ENCODE results near the gene ZNF827. TPM values are rescaled to one million over a fixed set of nuclear protein-coding genes. Genes with fewer than 3 reads are reported as not detected.

ZNF827 gene
- total RNA-seq, 2 experiments from 2014 or later: 12.2 to 14.4 TPM

- ChIA-PET CTCF (interaction anchor here (1.1 to 1.6 kb wide), 3 partner anchors 9 to 328 kb away, joined by 3 read pairs; no protein-coding TSS in a partner anchor), POLR2A (no interaction called here)
- Mint-ChIP-seq H3K4me3 (no peak overlapping the region), H3K36me3 (ENCODE audit: low read depth) (no peaks in the 10 kb centered on the region), H3K9me3 (no peaks in the 10 kb centered on the region), H3K27me3 (peaks cover 21% of the 10 kb centered on the region), H3K27ac (no peak overlapping the region), H3K4me1 (no peaks in the 10 kb centered on the region)
- DNase-seq: no peak
These were observed 6.3 kb upstream of the ZNF827 start for GRCh38 chr4:145944886-145945285.

GRCh38 chr4:145939856-145940255 is 1.2 kb upstream of the ZNF827 start:
- no peak overlapping the region for H3K27ac Mint-ChIP-seq

GRCh38 chr4:145939441-145939750 is 773 bp upstream of the ZNF827 start:
- DNase-seq: no peak
- peaks cover 29% of the 10 kb centered on the region for H3K4me1 Mint-ChIP-seq
- CTCF ChIA-PET: interaction anchor here (0.9 kb wide), 1 partner anchor 33 kb away, joined by 5 read pairs; no protein-coding TSS in a partner anchor
- no peaks in the 10 kb centered on the region for H3K9me3 Mint-ChIP-seq
- peaks cover 6% of the 10 kb centered on the region for H3K27me3 Mint-ChIP-seq
- peaks cover 6% of the 10 kb centered on the region for H3K36me3 Mint-ChIP-seq (ENCODE audit: low read depth)
- POLR2A ChIA-PET: no interaction called here
- H3K27ac Mint-ChIP-seq: peak overlapping the region; percentile 42
- H3K4me3 Mint-ChIP-seq: peak overlapping the region; percentile 99

More at GRCh38 chr4:145939856-145940255, 1.2 kb upstream of the ZNF827 start:
- Mint-ChIP-seq H3K9me3 (no peaks in the 10 kb centered on the region), H3K36me3 (ENCODE audit: low read depth) (peaks cover 5% of the 10 kb centered on the region), H3K4me1 (peaks cover 24% of the 10 kb centered on the region), H3K27me3 (peaks cover 6% of the 10 kb centered on the region), H3K4me3 (no peak overlapping the region)
- ChIA-PET CTCF (no interaction called here), POLR2A (no interaction called here)
- no peak for DNase-seq

- Mint-ChIP-seq H3K27me3 (peaks cover 6% of the 10 kb centered on the region), H3K36me3 (ENCODE audit: low read depth) (peaks cover 8% of the 10 kb centered on the region), H3K27ac (peak overlapping the region; percentile 93), H3K4me1 (peaks cover 35% of the 10 kb centered on the region), H3K4me3 (peak overlapping the region; percentile 99), H3K9me3 (no peaks in the 10 kb centered on the region)
- peak; percentile 58 for DNase-seq
- ChIA-PET CTCF (no interaction called here), POLR2A (interaction anchor here (0.5 to 0.6 kb wide), 2 partner anchors 347 to 512 kb away, joined by 4 to 9 read pairs; no protein-coding TSS in a partner anchor)
These were observed 532 bp downstream of the ZNF827 start for GRCh38 chr4:145937971-145938611.

GRCh38 chr4:145936997-145937901 is 1.4 kb downstream of the ZNF827 start:
- peaks cover 6% of the 10 kb centered on the region for H3K27me3 Mint-ChIP-seq
- ChIA-PET CTCF (interaction anchor here (0.8 to 1.1 kb wide), 3 partner anchors 9 to 18 kb away, joined by 3 to 6 read pairs (median 3); no protein-coding TSS in a partner anchor), POLR2A (no interaction called here)
- no peaks in the 10 kb centered on the region for H3K9me3 Mint-ChIP-seq
- DNase-seq: peak; percentile 42
- peaks cover 36% of the 10 kb centered on the region for H3K4me1 Mint-ChIP-seq
- peaks cover 8% of the 10 kb centered on the region for H3K36me3 Mint-ChIP-seq (ENCODE audit: low read depth)
- H3K4me3 Mint-ChIP-seq: peak overlapping the region; percentile 99
- H3K27ac Mint-ChIP-seq: peak overlapping the region; percentile 95

- H3K36me3 Mint-ChIP-seq (ENCODE audit: low read depth): peaks cover 8% of the 10 kb centered on the region
- peak overlapping the region; percentile 99 for H3K4me3 Mint-ChIP-seq
- H3K4me1 Mint-ChIP-seq: peaks cover 39% of the 10 kb centered on the region
- H3K27me3 Mint-ChIP-seq: peaks cover 6% of the 10 kb centered on the region
- ChIA-PET CTCF (interaction anchor here (0.6 to 1.2 kb wide), 7 partner anchors 8 to 190 kb away, joined by 3 to 6 read pairs (median 3); no protein-coding TSS in a partner anchor), POLR2A (no interaction called here)
- peak; percentile 73 for DNase-seq
- H3K9me3 Mint-ChIP-seq: no peaks in the 10 kb centered on the region
- peak overlapping the region; percentile 95 for H3K27ac Mint-ChIP-seq
These were observed 2.3 kb downstream of the ZNF827 start for GRCh38 chr4:145936142-145936996.

- Mint-ChIP-seq H3K27ac (peak overlapping the region; percentile 95), H3K4me3 (peak overlapping the region; percentile 99), H3K27me3 (peaks cover 6% of the 10 kb centered on the region), H3K9me3 (no peaks in the 10 kb centered on the region), H3K4me1 (peaks cover 40% of the 10 kb centered on the region), H3K36me3 (ENCODE audit: low read depth) (peaks cover 8% of the 10 kb centered on the region)
- DNase-seq: peak; percentile 17
- ChIA-PET CTCF (interaction anchor here (0.6 to 1.2 kb wide), 5 partner anchors 9 to 96 kb away, joined by 3 to 4 read pairs (median 3); no protein-coding TSS in a partner anchor), POLR2A (interaction anchor here (0.6 kb wide), 1 partner anchor 8 kb away, joined by 5 read pairs; no protein-coding TSS in a partner anchor)
These were observed 3.1 kb downstream of the ZNF827 start for GRCh38 chr4:145935253-145936141.

GRCh38 chr4:145934434-145935047 is 4.1 kb downstream of the ZNF827 start:
- H3K27me3 Mint-ChIP-seq: peaks cover 4% of the 10 kb centered on the region
- H3K4me3 Mint-ChIP-seq: peak overlapping the region; percentile 99
- peaks cover 45% of the 10 kb centered on the region for H3K4me1 Mint-ChIP-seq
- H3K27ac Mint-ChIP-seq: no peak overlapping the region
- ChIA-PET CTCF (no interaction called here), POLR2A (no interaction called here)
- H3K9me3 Mint-ChIP-seq: no peaks in the 10 kb centered on the region
- no peak for DNase-seq
- H3K36me3 Mint-ChIP-seq (ENCODE audit: low read depth): peaks cover 8% of the 10 kb centered on the region

GRCh38 chr4:145933134-145933533 is 5.5 kb downstream of the ZNF827 start:
- peaks cover 6% of the 10 kb centered on the region for H3K36me3 Mint-ChIP-seq (ENCODE audit: low read depth)
- DNase-seq: no peak
- H3K27ac Mint-ChIP-seq: no peak overlapping the region
- no peaks in the 10 kb centered on the region for H3K9me3 Mint-ChIP-seq
- H3K4me3 Mint-ChIP-seq: no peak overlapping the region
- CTCF ChIA-PET: interaction anchor here (1.2 kb wide), 1 partner anchor 18 kb away, joined by 3 read pairs; no protein-coding TSS in a partner anchor
- H3K4me1 Mint-ChIP-seq: peaks cover 38% of the 10 kb centered on the region
- H3K27me3 Mint-ChIP-seq: no peaks in the 10 kb centered on the region
- POLR2A ChIA-PET: no interaction called here

GRCh38 chr4:145931403-145931802 is 7.2 kb downstream of the ZNF827 start:
- Mint-ChIP-seq H3K27me3 (no peaks in the 10 kb centered on the region), H3K27ac (no peak overlapping the region), H3K36me3 (ENCODE audit: low read depth) (peaks cover 11% of the 10 kb centered on the region), H3K4me1 (peaks cover 35% of the 10 kb centered on the region), H3K4me3 (no peak overlapping the region), H3K9me3 (peaks cover under 1% of the 10 kb centered on the region)
- POLR2A ChIA-PET: no interaction called here
- DNase-seq: no peak
- CTCF ChIA-PET: interaction anchor here (0.7 to 1.5 kb wide), 2 partner anchors 14 kb away, joined by 3 to 5 read pairs; no protein-coding TSS in a partner anchor

GRCh38 chr4:145930592-145930991 is 8.0 kb downstream of the ZNF827 start:
- no peak overlapping the region for H3K4me3 Mint-ChIP-seq
- DNase-seq: no peak
- no peak overlapping the region for H3K27ac Mint-ChIP-seq
- H3K36me3 Mint-ChIP-seq (ENCODE audit: low read depth): peaks cover 19% of the 10 kb centered on the region
- H3K27me3 Mint-ChIP-seq: no peaks in the 10 kb centered on the region
- CTCF ChIA-PET: interaction anchor here (0.7 to 1.5 kb wide), 2 partner anchors 13 to 14 kb away, joined by 3 to 5 read pairs; no protein-coding TSS in a partner anchor
- peaks cover 29% of the 10 kb centered on the region for H3K4me1 Mint-ChIP-seq
- peaks cover 6% of the 10 kb centered on the region for H3K9me3 Mint-ChIP-seq
- POLR2A ChIA-PET: no interaction called here

Data from activated CD4-positive, alpha-beta T cell treated with anti-CD3 and anti-CD28 coated beads, Interleukin-2, amount 10 ng/mL, durations not matched to agents 7 days and 5 days (primary cell).